WI38 (cell line): ENCODE results near the gene FAT4.

Experiments used
- H3K4me3 ChIP-seq: 2 replicates; pipeline ENCODE4 v1.5.1; 2011; ENCODE audit warnings: low read depth, mild to moderate bottlenecking, control low read depth, low read length
- TF ChIP-seq, protein P1 (sequence below): IDR thresholded peaks from 2 replicates; pipeline ENCODE4 v1.5.1; 2012; ENCODE audit warnings: low read depth, mild to moderate bottlenecking, control low read depth, low read length

FAT4 gene

GRCh38 chr4:125353131-125353530 lies 38.4 kb downstream of the FAT4 start:
- TF ChIP-seq, protein P1, sequence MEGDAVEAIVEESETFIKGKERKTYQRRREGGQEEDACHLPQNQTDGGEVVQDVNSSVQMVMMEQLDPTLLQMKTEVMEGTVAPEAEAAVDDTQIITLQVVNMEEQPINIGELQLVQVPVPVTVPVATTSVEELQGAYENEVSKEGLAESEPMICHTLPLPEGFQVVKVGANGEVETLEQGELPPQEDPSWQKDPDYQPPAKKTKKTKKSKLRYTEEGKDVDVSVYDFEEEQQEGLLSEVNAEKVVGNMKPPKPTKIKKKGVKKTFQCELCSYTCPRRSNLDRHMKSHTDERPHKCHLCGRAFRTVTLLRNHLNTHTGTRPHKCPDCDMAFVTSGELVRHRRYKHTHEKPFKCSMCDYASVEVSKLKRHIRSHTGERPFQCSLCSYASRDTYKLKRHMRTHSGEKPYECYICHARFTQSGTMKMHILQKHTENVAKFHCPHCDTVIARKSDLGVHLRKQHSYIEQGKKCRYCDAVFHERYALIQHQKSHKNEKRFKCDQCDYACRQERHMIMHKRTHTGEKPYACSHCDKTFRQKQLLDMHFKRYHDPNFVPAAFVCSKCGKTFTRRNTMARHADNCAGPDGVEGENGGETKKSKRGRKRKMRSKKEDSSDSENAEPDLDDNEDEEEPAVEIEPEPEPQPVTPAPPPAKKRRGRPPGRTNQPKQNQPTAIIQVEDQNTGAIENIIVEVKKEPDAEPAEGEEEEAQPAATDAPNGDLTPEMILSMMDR = no peak
- no peak overlapping the region for H3K4me3 ChIP-seq

GRCh38 chr4:125355791-125356190 lies 41.0 kb downstream of the FAT4 start:
- TF ChIP-seq, protein P1 = no peak
- no peak overlapping the region for H3K4me3 ChIP-seq

DNA sequence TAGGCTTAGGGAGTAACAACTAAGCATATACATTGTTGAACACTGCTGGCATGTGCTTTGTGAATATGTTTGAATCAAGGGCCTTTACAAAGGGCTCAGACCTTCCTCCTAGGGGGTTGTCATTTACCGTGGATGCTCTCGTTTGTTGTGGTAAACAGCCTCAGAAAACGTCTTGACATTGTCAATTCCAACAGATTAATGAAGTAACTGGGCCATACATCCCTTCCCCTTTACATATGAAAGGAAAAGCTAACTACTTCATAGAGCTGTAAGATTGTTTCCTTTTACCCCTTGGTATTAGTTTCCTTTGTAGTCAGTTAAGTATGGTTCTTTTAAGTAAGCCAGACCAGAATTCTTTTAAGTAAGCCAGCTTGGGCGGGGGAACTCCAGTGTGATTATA lies 42.9 kb downstream of the FAT4 start:
- H3K4me3 ChIP-seq = no peak overlapping the region
- TF ChIP-seq, protein P1 = no peak

- H3K4me3 ChIP-seq = no peak overlapping the region
- TF ChIP-seq, protein P1 = no peak
Measured at GRCh38 chr4:125358453-125358852, 43.7 kb downstream of the FAT4 start.

GRCh38 chr4:125359363-125359762 lies 44.6 kb downstream of the FAT4 start:
- no peak overlapping the region for H3K4me3 ChIP-seq
- TF ChIP-seq, protein P1 = no peak

- no peak overlapping the region for H3K4me3 ChIP-seq
Measured at GRCh38 chr4:125359960-125360634, 45.3 kb downstream of the FAT4 start.

DNA sequence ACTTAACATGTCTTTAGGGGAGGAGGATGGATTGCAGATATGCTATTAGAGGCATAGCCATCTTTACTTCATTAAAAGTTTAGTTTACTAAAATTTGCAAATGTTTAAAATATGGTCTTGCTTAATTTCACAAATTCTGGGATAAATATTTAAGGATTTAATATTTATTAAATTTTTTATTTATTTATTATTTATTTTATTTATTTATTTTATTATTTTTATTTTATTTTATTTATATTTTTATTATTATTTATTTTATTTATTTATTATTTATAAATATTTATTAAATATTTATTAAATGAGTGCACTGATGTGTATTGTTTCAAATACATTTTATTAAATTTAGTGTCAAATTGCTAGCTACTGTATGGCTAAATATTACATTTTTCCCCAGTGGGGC lies 46.0 kb downstream of the FAT4 start:
- TF ChIP-seq, protein P1 = no peak

More at GRCh38 chr4:125359960-125360634, 45.3 kb downstream of the FAT4 start:
- TF ChIP-seq, protein P1 = no peak

More for the DNA sequence above, 46.0 kb downstream of the FAT4 start:
- no peak overlapping the region for H3K4me3 ChIP-seq
